MM.1S (cell line): ENCODE results near the gene TTYH3.

Source experiments
- DNase-seq: peaks from one replicate; pipeline ENCODE4 v3.0.0-alpha.2; 2015
- H2AFZ ChIP-seq: fragments of 300-600 bp; sonication (generic); 2 replicates; pipeline ENCODE4 v1.6.0; 2016; ENCODE audit warnings: antibody characterized with exemption, low read length
- H3F3A ChIP-seq: fragments of 300-600 bp; sonication (generic); 2 replicates; pipeline ENCODE4 v1.6.1; 2016; ENCODE audit warnings: mild to moderate bottlenecking, antibody characterized with exemption, low read length, moderate library complexity, mixed read lengths; ENCODE audit not compliant: insufficient read depth
- H3K27ac ChIP-seq: fragments of 300-600 bp; sonication (generic); 2 replicates; pipeline ENCODE4 v1.5.1; 2016; ENCODE audit warnings: mild to moderate bottlenecking, low read length
- H3K27me3 ChIP-seq: fragments of 300-600 bp; sonication (generic); replicated peaks from 2 replicates; pipeline ENCODE4 v1.6.0; 2016; ENCODE audit warnings: low read length; ENCODE audit not compliant: insufficient read depth
- H3K36me3 ChIP-seq: fragments of 300-600 bp; sonication (generic); replicated peaks from 2 replicates; pipeline ENCODE4 v1.6.1; 2016; ENCODE audit warnings: mild to moderate bottlenecking, low read length, mixed read lengths; ENCODE audit not compliant: insufficient read depth
- H3K4me1 ChIP-seq: fragments of 300-600 bp; sonication (generic); 2 replicates; pipeline ENCODE4 v1.6.1; 2016; ENCODE audit warnings: low read length, mixed read lengths
- H3K4me2 ChIP-seq: fragments of 300-600 bp; sonication (generic); 2 replicates; pipeline ENCODE4 v1.6.0; 2016; ENCODE audit warnings: low read depth, low read length
- H3K4me3 ChIP-seq: fragments of 300-600 bp; sonication (generic); 2 replicates; pipeline ENCODE4 v1.5.1; 2016; ENCODE audit warnings: low read length, mixed read lengths
- H3K79me2 ChIP-seq: fragments of 300-600 bp; sonication (generic); 2 replicates; pipeline ENCODE4 v1.6.1; 2016; ENCODE audit warnings: mixed run types, low read length, mixed read lengths
- H3K9ac ChIP-seq: fragments of 300-600 bp; sonication (generic); 2 replicates; pipeline ENCODE4 v1.6.1; 2016; ENCODE audit warnings: low read length, mixed read lengths
- H3K9me2 ChIP-seq: fragments of 300-600 bp; sonication (generic); replicated peaks from 2 replicates; pipeline ENCODE4 v1.6.1; 2016; ENCODE audit warnings: mild to moderate bottlenecking, low read length, mixed read lengths; ENCODE audit not compliant: insufficient read depth
- H3K9me3 ChIP-seq: fragments of 300-600 bp; sonication (generic); replicated peaks from 2 replicates; pipeline ENCODE4 v1.6.1; 2016; ENCODE audit warnings: mild to moderate bottlenecking, low read length, mixed read lengths; ENCODE audit not compliant: insufficient read depth
- H4K20me1 ChIP-seq: fragments of 300-600 bp; sonication (generic); 2 replicates; pipeline ENCODE4 v1.6.1; 2016; ENCODE audit warnings: mild to moderate bottlenecking, low read length, moderate library complexity, mixed read lengths; ENCODE audit not compliant: insufficient read depth
- EZH2 ChIP-seq: fragments of 300-600 bp; sonication (generic); optimal IDR thresholded peaks from 2 replicates; pipeline ENCODE3; 2017; ENCODE audit warnings: low read depth, mild to moderate bottlenecking, antibody characterized with exemption, low read length, mixed read lengths
- EZH2phosphoT487 ChIP-seq: fragments of 300-600 bp; sonication (generic); IDR thresholded peaks from 2 replicates; pipeline ENCODE4 v1.6.1; 2018; ENCODE audit warnings: antibody characterized with exemption, low read length
- TF ChIP-seq, protein P1 (sequence below): fragments of 300-600 bp; sonication (generic); IDR thresholded peaks from 2 replicates; pipeline ENCODE4 v1.5.1; 2016; ENCODE audit warnings: antibody characterized with exemption, low read length, mixed read lengths

The TTYH3 gene

DNA sequence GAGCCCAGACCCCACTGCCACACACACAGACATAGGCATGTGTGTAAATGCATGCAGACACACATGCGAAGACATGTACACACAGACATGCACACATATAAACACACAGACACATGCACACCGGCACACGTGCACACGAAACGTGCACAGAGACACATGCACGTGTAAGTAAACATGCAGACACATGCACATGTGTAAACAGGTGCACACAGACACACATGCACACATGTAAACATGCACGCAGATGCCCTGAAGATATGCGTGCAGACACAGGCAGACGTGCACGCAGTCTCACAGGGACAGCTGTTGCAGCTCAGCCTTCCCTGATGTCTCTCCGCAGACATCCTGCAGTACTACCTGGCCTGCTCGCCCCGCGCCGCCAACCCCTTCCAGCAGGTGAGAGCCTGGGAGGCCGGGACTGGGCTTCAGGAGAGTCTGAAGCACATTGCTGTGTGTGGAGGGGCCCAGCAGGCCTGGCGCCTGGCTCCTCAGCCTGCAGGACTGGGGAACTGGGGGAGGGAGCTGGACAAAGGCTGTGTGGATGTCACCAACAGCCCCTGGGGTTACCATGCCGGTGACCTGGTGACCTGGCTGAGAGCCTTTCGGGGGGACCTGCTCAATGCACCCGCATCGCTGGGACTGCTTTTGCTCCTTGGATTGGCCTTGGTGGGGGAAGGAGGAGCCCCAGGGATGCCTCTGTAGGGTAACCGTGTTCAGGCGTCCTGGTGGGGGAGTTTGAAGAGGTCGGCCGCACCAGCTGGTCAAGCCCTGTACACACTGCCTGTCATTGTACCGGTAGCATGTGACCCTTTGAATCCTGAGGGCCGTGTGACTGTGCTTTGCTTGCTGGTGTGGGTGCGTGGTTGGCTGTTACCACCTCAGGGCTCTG is 20.3 kb downstream of the TTYH3 start:
- Histone ChIP-seq H3K27ac (no peak overlapping the region), H4K20me1 (no peaks in the 10 kb centered on the region)

DNA sequence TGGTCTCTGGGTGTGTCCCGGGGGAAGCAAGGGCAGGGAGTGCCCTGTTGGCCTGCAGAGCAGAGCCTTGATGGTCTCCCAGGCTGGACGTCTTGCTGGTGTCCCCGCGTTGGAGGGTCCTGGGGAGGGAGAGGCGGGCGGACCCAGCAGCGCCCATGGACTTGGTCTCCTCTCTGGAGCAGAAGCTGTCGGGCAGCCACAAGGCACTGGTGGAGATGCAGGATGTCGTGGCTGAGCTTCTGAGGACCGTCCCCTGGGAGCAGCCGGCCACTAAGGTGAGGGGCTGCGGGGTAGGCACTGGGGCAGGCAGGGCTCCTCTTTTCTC is 20.9 kb downstream of the TTYH3 start:
- TF ChIP-seq, protein P1, sequence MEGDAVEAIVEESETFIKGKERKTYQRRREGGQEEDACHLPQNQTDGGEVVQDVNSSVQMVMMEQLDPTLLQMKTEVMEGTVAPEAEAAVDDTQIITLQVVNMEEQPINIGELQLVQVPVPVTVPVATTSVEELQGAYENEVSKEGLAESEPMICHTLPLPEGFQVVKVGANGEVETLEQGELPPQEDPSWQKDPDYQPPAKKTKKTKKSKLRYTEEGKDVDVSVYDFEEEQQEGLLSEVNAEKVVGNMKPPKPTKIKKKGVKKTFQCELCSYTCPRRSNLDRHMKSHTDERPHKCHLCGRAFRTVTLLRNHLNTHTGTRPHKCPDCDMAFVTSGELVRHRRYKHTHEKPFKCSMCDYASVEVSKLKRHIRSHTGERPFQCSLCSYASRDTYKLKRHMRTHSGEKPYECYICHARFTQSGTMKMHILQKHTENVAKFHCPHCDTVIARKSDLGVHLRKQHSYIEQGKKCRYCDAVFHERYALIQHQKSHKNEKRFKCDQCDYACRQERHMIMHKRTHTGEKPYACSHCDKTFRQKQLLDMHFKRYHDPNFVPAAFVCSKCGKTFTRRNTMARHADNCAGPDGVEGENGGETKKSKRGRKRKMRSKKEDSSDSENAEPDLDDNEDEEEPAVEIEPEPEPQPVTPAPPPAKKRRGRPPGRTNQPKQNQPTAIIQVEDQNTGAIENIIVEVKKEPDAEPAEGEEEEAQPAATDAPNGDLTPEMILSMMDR, result no peak
- H3K9me2 ChIP-seq, result no peaks in the 10 kb centered on the region
- no peaks in the 10 kb centered on the region for H3K4me1 ChIP-seq
- no peak overlapping the region for H2AFZ ChIP-seq
- H3F3A ChIP-seq, result no peaks in the 10 kb centered on the region
- no peak overlapping the region for H3K27ac ChIP-seq
- no peak overlapping the region for H3K4me3 ChIP-seq
- no peak overlapping the region for H3K4me2 ChIP-seq
- no peaks in the 10 kb centered on the region for H3K36me3 ChIP-seq
- no peak for DNase-seq
- H3K9me3 ChIP-seq, result no peaks in the 10 kb centered on the region
- H3K27me3 ChIP-seq, result peaks cover 48% of the 10 kb centered on the region
- no peak overlapping the region for H3K9ac ChIP-seq
- no peaks in the 10 kb centered on the region for H3K79me2 ChIP-seq
- no peaks in the 10 kb centered on the region for H4K20me1 ChIP-seq

More for the DNA sequence above, 20.3 kb downstream of the TTYH3 start:
- Histone ChIP-seq H3K4me2 (no peak overlapping the region), H3K79me2 (no peaks in the 10 kb centered on the region), H3K4me1 (no peaks in the 10 kb centered on the region), H3K9me3 (no peaks in the 10 kb centered on the region), H3K4me3 (no peak overlapping the region), H3K9ac (no peak overlapping the region), H2AFZ (no peak overlapping the region), H3F3A (no peaks in the 10 kb centered on the region), H3K27me3 (peaks cover 46% of the 10 kb centered on the region), H3K36me3 (no peaks in the 10 kb centered on the region), H3K9me2 (no peaks in the 10 kb centered on the region)
- TF ChIP-seq, protein P1, result no peak
- no peak for TF ChIP-seq EZH2
- TF ChIP-seq EZH2phosphoT487, result no peak
- DNase-seq, result no peak

DNA sequence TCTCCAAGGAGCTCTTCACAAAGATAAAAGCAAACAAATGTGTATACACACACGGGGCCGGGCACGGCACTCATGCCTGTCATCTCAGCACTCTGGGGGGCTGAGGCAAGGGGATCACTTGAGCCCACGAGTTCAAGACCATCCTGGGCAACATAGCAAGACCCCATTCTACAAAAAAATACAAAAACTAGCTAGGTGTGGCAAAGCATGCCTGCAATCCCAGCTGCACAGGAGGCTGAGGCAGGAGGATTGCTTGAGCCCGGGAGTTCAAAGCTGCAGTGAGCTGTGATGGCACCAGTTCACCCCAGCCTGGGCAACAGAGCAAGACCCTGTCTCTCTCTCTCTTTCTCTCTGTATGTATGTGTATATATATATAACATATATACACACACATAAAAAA is 22.3 kb downstream of the TTYH3 start:
- Histone ChIP-seq H3K9me3 (no peaks in the 10 kb centered on the region), H3F3A (no peaks in the 10 kb centered on the region), H3K79me2 (no peaks in the 10 kb centered on the region), H3K4me3 (no peak overlapping the region), H3K4me1 (no peaks in the 10 kb centered on the region), H3K9ac (no peak overlapping the region), H2AFZ (no peak overlapping the region), H3K27ac (no peak overlapping the region), H3K36me3 (no peaks in the 10 kb centered on the region), H4K20me1 (no peaks in the 10 kb centered on the region), H3K9me2 (no peaks in the 10 kb centered on the region), H3K27me3 (peaks cover 61% of the 10 kb centered on the region), H3K4me2 (no peak overlapping the region)
- DNase-seq, result no peak
- no peak for TF ChIP-seq EZH2phosphoT487
- TF ChIP-seq EZH2, result no peak
- TF ChIP-seq, protein P1, result no peak
